Thymus (tissue), 11 donors: ENCODE data around the gene SDR42E1. TPM values are rescaled to one million over a fixed set of nuclear protein-coding genes. Genes with fewer than 3 reads are reported as not detected.
A peak's percentile ranks its signal among the peaks of the same experiment; 100 is the strongest.

Experiments
- DNase-seq, 9 donors: peaks; one replicate each; pipeline ENCODE4 v3.0.0-alpha.2; 2013; ENCODE audit warnings: low spot score in 9 of 9, low read depth in 6 of 9, missing footprints in 1 of 9
- H3K27ac ChIP-seq, 2 donors: one replicate each; pipeline ENCODE4 v1.5.1; 2013; ENCODE audit warnings: control low read depth in 1 of 2, low read depth in 1 of 2, low read length in 1 of 2, mild to moderate bottlenecking in 1 of 2, moderate library complexity in 1 of 2
- H3K27me3 ChIP-seq, 2 donors: one replicate each; pipeline ENCODE4 v1.5.1; 2013; ENCODE audit warnings: low read length in 1 of 2; ENCODE audit not compliant: control insufficient read depth in 2 of 2, insufficient read depth in 1 of 2
- H3K36me3 ChIP-seq, 2 donors: one replicate each; pipeline ENCODE4 v1.5.1; 2013; ENCODE audit warnings: low read length in 1 of 2, mild to moderate bottlenecking in 1 of 2, moderate library complexity in 1 of 2; ENCODE audit not compliant: control insufficient read depth in 2 of 2, insufficient read depth in 2 of 2
- H3K4me1 ChIP-seq, 2 donors: one replicate each; pipeline ENCODE4 v1.5.1; 2013; ENCODE audit warnings: low read length in 2 of 2; ENCODE audit not compliant: control insufficient read depth in 2 of 2, insufficient read depth in 2 of 2
- H3K4me3 ChIP-seq, 2 donors: one replicate each; pipeline ENCODE4 v1.5.1; 2013; ENCODE audit warnings: low read length in 2 of 2, control low read depth in 1 of 2, mild to moderate bottlenecking in 1 of 2
- H3K9me3 ChIP-seq, 2 donors: one replicate each; pipeline ENCODE4 v1.5.1; 2013; ENCODE audit warnings: low read length in 1 of 2, mild to moderate bottlenecking in 1 of 2; ENCODE audit not compliant: control insufficient read depth in 2 of 2, insufficient read depth in 1 of 2
- WGBS: extraction: QIAGEN DNeasy Blood & Tissue Kit; methylation state at CpG from one replicate; pipeline ENCODE4 v1.1.7; 2013; 5-methylcytosine and 5-hydroxymethylcytosine counted together
- polyA plus RNA-seq: library from polyadenylated mRNA; stranded (reverse); fragments of 200-250 nt; gene quantifications from one replicate; pipeline ENCODE4 v1.2.3, GENCODE V29; 2013
- total RNA-seq: library from RNA; stranded (reverse); fragments of 120-200 nt; gene quantifications from one replicate; pipeline ENCODE4 v1.2.4, GENCODE V29; 2013
- donor health status: healthy.

The SDR42E1 gene
- total and polyA plus RNA-seq, 2 donors, result 1.8 to 6.0 TPM

DNA sequence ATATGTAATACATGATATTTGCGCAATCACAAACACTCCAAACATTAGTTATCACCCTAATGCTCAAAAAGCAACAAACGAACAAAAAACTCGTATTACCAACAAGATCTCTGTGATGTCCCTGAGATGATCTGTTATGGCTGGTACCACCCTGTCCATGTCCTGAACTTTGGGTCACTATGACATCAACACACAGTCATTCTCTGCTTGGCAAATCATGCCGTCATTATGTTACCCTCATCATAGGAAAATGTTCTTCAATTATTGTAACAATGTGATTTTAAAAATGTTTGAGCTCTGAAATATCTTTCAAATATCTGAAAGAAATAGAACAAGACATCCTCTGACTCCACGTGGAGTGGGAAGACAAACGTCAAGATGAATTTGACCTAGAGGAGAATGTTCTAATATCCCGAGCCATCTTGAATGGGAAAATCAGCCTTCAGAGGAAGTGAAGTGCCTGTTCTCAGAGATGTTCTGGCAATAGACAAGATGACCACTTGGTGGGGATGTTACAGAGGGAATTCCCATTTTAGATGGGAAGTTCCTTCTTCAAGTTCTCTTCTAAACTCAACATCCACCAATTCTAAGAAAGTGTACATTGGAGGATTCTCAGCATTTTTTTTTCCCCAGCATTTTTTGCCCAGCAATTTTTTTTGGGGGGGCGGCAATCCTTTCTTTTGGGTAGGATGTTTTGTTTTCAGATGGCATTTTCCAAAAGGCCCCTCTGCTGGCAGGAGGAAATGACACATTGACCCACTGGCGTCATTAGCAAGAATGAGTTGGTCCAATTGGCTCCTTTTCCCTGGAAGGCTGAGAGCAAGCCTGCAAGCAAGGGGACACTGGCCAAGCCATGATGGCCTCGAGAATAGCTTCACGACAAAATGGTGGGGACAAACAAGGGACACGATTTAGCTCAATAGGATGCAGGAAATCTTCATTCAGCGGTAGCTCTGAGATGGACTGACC lies 20.1 kb upstream of the SDR42E1 start:
- peak in 1 of 9 donors; percentile 17 for DNase-seq
- Histone ChIP-seq H3K27me3 (peaks cover 0 to 3% of the 10 kb centered on the region in 2 donors), H3K9me3 (no peaks in the 10 kb centered on the region), H3K4me1 (no peaks in the 10 kb centered on the region), H3K4me3 (no peak overlapping the region), H3K36me3 (no peaks in the 10 kb centered on the region), H3K27ac (no peak overlapping the region)
- 75% methylated on average over 13 of the region's 13 CpGs for WGBS

DNA sequence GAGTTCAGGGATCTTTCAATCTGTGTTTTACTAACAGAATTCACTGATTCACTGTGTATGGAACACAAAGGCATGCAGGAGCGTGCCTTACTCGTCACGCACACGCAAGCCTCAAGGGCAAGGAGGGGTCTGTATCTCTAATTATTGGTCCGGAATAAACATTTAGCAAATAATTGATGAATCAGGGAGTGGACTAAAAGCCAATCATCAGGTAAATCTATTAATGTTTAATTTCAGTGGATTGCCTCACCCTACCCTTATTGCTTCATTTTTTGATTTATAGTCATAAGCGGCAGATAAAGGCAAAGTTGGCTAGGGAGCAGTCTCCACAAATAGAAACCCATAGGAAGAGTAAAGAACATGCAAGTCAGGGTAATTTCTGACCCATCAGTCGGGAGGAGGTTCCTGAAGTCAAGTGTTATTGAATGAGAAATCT lies 16.4 kb upstream of the SDR42E1 start:
- no peak for DNase-seq
- WGBS, result 92% methylated on average over 7 of the region's 7 CpGs
- Histone ChIP-seq H3K4me3 (no peak overlapping the region), H3K27ac (no peak overlapping the region), H3K9me3 (no peaks in the 10 kb centered on the region), H3K36me3 (no peaks in the 10 kb centered on the region), H3K4me1 (no peaks in the 10 kb centered on the region), H3K27me3 (peaks cover 0 to 3% of the 10 kb centered on the region in 2 donors)

DNA sequence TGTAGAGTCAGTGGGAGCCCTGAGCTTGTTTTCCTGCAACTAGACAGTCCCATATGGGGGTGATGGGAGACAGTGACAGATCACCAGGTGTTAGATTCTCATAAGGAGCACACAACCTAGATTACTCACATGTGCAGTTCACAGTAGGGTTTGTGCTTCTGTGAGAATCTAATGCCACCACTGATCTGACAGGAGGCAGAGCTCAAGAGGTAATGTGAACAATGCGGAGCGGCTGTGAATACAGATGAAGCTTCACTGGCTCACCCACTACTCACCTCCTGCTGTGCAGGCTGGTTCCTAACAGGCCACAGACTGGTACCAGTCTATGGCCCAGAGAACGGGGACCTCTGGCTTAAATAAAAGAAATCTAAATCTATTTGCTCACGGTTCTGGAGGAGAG lies 13.6 kb upstream of the SDR42E1 start:
- 91% methylated on average over 4 of the region's 4 CpGs for WGBS
- H3K4me1 ChIP-seq, result no peaks in the 10 kb centered on the region
- no peak for DNase-seq
- no peak overlapping the region for H3K27ac ChIP-seq
- no peaks in the 10 kb centered on the region for H3K36me3 ChIP-seq
- H3K4me3 ChIP-seq, result no peak overlapping the region
- H3K27me3 ChIP-seq, result peaks cover 0 to 3% of the 10 kb centered on the region in 2 donors
- no peaks in the 10 kb centered on the region for H3K9me3 ChIP-seq

DNA sequence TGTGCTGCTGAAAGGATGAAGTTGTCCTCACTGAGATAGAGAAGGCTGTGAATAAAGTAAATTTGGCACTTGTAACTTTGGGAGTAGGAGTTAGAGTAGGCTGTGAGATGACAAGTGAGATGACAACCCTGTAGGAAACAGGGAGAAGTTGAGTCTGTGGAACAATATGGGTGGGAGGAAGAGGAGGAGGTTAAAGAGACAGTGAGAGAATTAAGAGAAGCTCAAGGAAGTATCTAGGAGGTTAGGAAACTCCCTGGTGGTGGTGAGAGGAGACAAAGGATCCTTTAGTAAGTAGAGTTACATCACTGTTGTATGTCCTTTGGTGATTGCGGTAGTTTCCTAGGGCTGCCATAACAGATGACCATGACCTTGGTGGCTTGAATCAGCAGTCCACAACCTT lies 13.0 kb upstream of the SDR42E1 start:
- H3K4me3 ChIP-seq, result no peak overlapping the region
- 98% methylated on average over 1 of the region's 1 CpG for WGBS
- H3K4me1 ChIP-seq, result no peaks in the 10 kb centered on the region
- H3K27me3 ChIP-seq, result peaks cover 0 to 3% of the 10 kb centered on the region in 2 donors
- no peak for DNase-seq
- H3K36me3 ChIP-seq, result no peaks in the 10 kb centered on the region
- H3K9me3 ChIP-seq, result no peaks in the 10 kb centered on the region
- no peak overlapping the region for H3K27ac ChIP-seq

DNA sequence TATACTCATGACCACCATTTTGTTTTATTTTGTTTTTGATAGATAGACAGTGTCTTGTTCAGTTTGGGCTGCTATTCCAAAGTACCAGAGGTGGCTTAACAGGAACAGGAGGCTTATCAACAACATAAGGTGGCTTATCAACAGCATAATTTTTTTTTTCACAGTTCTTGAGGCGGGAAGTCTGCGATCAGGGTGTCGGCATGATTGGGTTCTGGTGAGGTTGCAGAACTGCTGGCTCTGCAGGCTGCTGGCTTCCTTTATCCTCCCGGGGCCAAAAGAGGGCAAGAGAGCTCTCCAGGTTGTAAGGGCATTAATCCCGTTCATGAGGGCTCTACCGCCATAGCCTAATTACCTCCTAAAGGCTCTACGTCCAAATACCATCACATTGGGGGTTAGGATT lies 11.9 kb upstream of the SDR42E1 start:
- H3K27me3 ChIP-seq, result peaks cover 0 to 3% of the 10 kb centered on the region in 2 donors
- 92% methylated on average over 7 of the region's 7 CpGs for WGBS
- H3K36me3 ChIP-seq, result no peaks in the 10 kb centered on the region

DNA sequence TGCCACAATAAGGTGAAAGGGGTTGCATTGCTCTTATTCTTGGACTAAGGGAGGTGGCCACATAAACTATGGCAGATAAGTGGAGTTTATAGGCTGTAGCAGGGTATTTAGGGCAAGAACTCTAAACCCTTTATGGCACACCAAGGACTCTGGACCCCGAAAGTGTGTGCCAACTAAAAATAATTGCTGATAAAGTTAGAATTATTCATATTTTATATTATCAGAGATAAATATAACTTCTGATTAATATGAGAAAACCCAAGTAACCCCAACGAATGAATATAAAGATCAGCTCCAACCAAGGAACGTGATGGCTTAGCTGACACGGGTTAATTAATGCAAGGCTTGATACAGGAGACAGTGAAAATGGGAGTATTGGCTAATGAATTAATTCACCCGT lies 8.8 kb upstream of the SDR42E1 start:
- no peaks in the 10 kb centered on the region for H3K4me1 ChIP-seq
- H3K27ac ChIP-seq, result no peak overlapping the region
- no peak for DNase-seq
- peaks cover 0 to under 1% of the 10 kb centered on the region in 2 donors for H3K27me3 ChIP-seq
- H3K9me3 ChIP-seq, result no peaks in the 10 kb centered on the region
- H3K36me3 ChIP-seq, result no peaks in the 10 kb centered on the region
- H3K4me3 ChIP-seq, result no peak overlapping the region
- 94% methylated on average over 5 of the region's 5 CpGs for WGBS

More for the DNA sequence above, 11.9 kb upstream of the SDR42E1 start:
- Histone ChIP-seq H3K4me3 (no peak overlapping the region), H3K9me3 (no peaks in the 10 kb centered on the region), H3K27ac (no peak overlapping the region), H3K4me1 (no peaks in the 10 kb centered on the region)
- DNase-seq, result no peak

DNA sequence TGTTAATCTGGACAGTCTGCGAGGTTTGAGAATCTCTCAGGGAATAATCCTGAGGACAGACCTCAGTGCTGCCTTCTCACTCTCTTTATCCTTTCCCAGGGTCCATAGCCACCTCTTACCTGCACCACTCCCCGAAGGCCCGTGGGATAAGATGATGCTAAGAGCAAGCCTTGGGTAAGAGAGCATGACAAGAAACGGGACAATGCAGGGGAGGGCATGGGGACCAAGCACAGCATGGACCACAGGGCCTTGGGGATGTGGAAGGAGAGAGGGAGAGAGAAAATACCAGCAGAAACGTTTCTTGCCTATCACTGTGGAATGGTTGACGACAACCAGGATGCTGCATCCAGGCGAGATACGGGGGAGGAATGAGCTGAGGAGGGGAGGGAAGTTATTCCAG lies 8.3 kb upstream of the SDR42E1 start:
- H3K27me3 ChIP-seq, result no peaks in the 10 kb centered on the region
- no peaks in the 10 kb centered on the region for H3K4me1 ChIP-seq
- H3K27ac ChIP-seq, result no peak overlapping the region
- H3K9me3 ChIP-seq, result no peaks in the 10 kb centered on the region
- H3K4me3 ChIP-seq, result no peak overlapping the region
- 66% methylated on average over 8 of the region's 8 CpGs for WGBS
- no peaks in the 10 kb centered on the region for H3K36me3 ChIP-seq
- no peak for DNase-seq

DNA sequence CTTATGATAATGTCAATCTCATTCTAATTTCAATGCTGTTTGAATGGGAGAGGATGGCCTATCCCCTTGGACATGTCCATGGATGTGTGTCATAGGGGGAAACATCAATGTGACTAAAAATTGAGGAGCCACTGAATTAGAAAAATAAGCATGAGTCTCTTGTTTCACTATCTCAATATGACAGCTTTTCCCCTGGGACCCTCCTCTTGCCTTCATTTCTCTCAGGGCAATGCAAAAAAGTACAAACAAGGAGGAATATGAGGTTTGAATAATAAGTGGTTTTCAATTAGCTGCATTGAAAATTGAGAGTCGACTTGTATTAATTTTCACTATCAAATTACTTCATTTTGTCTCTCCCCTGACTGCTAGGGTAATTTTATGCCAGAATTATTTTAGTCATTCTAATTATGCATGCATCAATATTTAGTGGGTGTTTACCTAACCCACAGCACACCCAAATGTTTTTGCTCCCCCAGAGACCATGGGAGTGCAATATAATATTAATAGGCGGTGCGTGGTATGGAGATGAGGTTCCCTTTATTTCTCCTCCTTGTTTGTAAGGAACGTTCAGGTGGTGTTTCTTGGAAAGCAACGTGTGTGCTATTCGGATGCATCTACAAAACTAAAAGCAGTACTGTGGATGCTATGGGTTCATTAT lies 6.8 kb upstream of the SDR42E1 start:
- Histone ChIP-seq H3K27ac (no peak overlapping the region), H3K9me3 (no peaks in the 10 kb centered on the region)
- 85% methylated on average over 6 of the region's 6 CpGs for WGBS

DNA sequence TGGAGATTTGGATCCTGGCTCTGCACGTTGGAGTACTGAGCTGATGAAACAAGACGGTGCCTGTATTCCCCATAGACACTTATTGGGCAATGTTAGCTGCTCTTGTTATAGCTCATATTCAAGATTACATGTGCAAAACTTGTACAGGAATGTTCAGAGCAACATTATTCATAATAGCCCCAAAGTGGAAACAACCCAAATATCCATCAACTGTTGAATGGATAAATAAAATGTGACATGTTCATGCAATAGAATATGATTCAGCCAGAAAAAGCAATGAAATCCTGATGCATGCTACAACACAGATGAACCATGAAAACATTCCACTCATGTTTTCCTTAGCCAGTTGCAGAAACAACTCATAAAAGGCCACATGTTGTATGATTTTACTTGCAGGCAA lies 5.7 kb upstream of the SDR42E1 start:
- no peak for DNase-seq
- Histone ChIP-seq H3K4me3 (no peak overlapping the region), H3K9me3 (no peaks in the 10 kb centered on the region), H3K27me3 (no peaks in the 10 kb centered on the region), H3K27ac (no peak overlapping the region), H3K36me3 (no peaks in the 10 kb centered on the region), H3K4me1 (no peaks in the 10 kb centered on the region)
- WGBS, result 86% methylated on average over 2 of the region's 2 CpGs

More for the DNA sequence above, 6.8 kb upstream of the SDR42E1 start:
- no peaks in the 10 kb centered on the region for H3K27me3 ChIP-seq
- H3K4me3 ChIP-seq, result no peak overlapping the region
- no peak for DNase-seq
- H3K36me3 ChIP-seq, result no peaks in the 10 kb centered on the region
- no peaks in the 10 kb centered on the region for H3K4me1 ChIP-seq
